RPMI8226 (cell line): Measurements from ENCODE around the gene PTPRD.
A peak's percentile ranks its signal among the peaks of the same experiment; 100 is the strongest.

Experiments used
- DNase-seq: peaks from one replicate; pipeline ENCODE4 v3.0.0-alpha.2; 2015

PTPRD gene

DNA sequence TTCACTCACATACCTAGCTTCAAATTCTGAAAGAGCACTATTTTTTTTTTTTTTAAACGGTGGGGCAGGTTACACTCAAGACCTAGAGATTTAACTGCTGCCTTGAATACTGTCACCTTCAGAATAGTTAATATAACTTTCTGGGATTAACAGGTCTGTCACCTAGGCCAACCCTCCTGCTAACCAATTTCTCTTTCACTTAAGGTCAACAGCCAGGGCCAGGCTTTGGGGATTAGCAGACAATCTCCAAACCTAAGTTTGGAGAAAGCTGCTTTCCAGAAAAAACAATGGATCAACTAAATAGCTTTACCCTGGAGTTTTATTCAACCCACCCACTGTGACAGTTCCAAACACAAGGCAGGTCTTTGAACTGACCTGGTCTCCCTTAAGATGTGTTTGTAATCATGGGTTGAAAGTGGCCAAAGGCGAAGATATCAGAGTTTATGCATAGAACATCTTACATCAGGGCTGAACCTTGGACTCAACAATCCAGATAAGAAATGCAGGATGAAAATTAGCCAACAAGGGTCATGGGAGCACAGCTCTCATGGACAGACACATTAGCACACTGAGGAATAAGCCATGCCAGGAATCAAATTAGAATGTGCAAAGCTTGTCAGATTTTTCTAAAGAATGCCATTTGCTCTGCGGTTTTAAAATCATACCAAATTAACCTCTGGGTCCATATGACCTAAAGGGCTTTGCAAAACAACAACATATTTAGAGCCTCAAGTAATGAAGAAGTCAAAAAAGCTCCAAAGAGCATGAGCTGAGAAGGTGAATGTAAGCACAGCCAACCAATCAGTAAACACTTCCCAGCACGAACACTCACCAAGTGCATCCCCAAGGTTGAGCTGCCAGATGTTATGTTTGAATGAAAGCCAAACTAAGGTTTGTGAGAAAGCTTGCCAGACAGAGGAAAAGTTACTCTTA is 2274.7 kb downstream of the PTPRD start:
- no peak for DNase-seq

DNA sequence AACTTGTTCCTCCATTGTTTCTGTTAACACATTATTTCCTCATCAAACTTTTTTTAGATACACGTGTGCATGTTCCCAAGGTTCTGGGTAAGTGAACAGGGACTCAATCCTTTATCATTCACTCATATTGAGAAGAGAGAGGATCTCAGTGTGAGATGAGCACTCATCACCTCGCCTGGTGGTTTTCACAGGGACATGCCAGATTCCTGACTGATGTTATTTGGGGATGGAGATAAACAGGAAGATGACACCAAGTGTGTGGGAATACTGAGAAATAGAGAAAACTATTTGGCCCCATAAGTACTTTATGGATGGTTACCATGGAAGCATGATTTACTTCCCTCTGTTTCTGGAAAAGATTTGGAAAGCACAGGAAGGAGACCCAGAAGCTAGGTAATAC is 2279.9 kb downstream of the PTPRD start:
- no peak for DNase-seq

GRCh38 chr9:8332331-8332650 is 2280.5 kb downstream of the PTPRD start:
- DNase-seq = no peak

- no peak for DNase-seq
Measured at GRCh38 chr9:8331507-8332330, 2281.1 kb downstream of the PTPRD start.

- DNase-seq = peak; percentile 4
Measured at GRCh38 chr9:8329561-8330283, 2283.1 kb downstream of the PTPRD start.

- no peak for DNase-seq
Measured at GRCh38 chr9:8315211-8315610, 2297.6 kb downstream of the PTPRD start.

DNA sequence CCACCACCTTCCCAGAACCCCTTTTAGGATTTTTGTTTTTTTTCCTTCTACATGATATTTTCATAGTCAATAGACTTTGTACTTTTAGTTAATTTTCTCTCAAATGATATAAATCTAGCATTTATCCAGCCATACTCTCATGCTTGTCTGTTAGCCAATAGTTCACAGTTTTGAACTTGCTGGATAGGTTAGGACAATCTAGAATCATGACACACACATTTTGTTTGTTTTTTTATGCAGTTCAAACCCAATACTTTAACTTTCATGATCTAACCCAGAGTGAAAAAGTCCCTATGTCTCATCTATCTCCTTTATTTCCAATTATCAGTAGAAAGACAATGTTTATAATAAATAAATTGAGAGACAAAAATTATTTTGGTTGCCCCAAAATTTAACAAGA is 2303.5 kb downstream of the PTPRD start:
- no peak for DNase-seq

GRCh38 chr9:8304720-8305119 is 2308.1 kb downstream of the PTPRD start:
- DNase-seq = no peak

GRCh38 chr9:8301296-8301695 is 2311.5 kb downstream of the PTPRD start:
- DNase-seq = no peak

GRCh38 chr9:8297047-8297446 is 2315.8 kb downstream of the PTPRD start:
- DNase-seq = no peak

DNA sequence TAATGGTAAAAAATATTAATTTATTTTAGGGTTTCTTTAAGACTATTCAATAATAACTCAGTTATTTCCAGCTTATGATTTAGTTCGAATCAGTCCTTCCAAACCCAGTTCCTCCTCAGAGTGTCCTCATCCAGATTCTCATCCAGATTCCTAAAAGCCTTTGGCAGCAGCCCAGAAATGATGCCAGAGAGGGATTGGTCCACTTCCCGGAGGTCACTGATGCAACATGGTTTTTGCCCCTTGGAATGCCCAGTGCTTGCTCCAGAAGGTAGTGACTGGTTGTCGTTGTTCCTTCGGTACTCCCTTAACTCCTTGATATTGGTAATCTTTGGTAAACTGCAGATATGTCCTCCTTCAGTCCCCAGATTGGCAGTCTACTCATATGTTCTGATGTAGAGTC is 2320.1 kb downstream of the PTPRD start:
- no peak for DNase-seq

GRCh38 chr9:8289681-8290080 is 2323.1 kb downstream of the PTPRD start:
- no peak for DNase-seq

GRCh38 chr9:8287970-8288369 is 2324.8 kb downstream of the PTPRD start:
- no peak for DNase-seq

DNA sequence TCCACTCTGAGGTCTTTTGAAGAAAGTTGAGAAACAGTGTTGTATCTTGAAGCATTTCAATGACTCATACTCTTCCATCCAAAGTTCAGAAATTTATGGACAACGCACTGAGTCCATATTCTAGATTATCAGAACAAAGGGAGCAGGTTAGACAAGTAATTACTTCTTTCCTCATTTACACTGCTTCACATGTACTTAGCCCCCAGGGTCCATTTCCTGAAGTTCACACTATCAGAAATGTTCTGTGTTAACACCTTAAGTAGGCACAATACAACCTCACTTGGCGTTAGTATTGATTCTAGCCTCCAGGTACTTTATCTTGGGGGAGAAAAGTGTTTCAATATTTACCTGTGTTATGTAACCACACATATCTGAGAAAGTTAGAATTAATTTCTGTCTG is 2325.3 kb downstream of the PTPRD start:
- no peak for DNase-seq

GRCh38 chr9:8284884-8285283 is 2327.9 kb downstream of the PTPRD start:
- DNase-seq = no peak

DNA sequence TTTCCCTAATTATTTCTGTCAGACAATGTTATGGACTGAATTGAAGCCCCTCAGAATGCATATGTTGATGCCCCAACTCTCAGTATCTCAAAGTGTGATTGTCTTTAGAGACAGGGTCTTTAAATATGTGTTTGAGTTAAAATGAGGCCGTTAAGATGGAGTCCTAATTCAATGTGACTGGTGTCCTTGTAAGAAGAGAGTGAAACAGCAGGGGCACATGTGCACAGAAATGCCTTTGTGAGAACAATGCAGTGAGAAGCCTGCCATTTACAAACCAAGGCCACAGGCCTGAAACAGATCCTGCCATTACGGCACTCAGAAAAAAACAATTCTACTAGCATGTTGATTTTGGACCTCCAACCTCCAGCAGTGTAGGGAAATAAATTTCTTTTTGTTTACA is 2330.3 kb downstream of the PTPRD start:
- DNase-seq = no peak

GRCh38 chr9:8280811-8281210 is 2332.0 kb downstream of the PTPRD start:
- DNase-seq = no peak

GRCh38 chr9:8278048-8278447 is 2334.8 kb downstream of the PTPRD start:
- no peak for DNase-seq

- no peak for DNase-seq
Measured at GRCh38 chr9:8270235-8270634, 2342.6 kb downstream of the PTPRD start.

- no peak for DNase-seq
Measured at GRCh38 chr9:8268881-8269280, 2343.9 kb downstream of the PTPRD start.

DNA sequence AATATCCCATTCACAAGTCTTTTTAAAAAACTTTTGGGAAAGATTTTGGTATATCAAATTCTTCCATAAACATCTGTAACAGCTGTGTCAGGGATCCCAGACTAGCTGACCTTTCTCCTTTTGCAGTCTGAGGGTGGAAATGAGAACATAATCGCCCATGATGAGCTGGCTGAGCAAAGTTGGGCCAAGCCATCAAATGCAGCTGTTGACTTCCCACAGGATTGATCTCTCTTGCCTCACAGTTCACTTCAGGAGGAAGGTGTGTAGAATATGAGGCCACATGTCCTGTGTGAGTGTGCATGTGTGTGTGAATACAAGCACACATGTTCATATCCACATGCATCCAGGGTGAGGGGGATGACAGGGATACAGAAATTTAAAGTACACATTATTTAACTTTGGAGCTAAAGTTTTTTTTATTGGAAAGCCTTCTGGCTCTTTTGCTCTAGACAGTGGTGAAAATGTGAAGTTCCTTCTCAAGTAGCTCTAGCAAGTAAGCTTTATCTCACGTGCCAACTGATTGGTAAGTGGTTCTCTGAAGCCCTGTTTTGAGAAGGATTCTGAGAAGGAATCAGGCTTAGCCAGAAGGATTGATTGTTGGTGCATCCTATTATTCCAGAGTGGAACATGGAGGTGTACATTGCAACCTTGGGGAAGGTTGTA is 2344.5 kb downstream of the PTPRD start:
- no peak for DNase-seq

- no peak for DNase-seq
Measured at GRCh38 chr9:8267636-8268035, 2345.2 kb downstream of the PTPRD start.

- no peak for DNase-seq
Measured at GRCh38 chr9:8266861-8267260, 2345.9 kb downstream of the PTPRD start.
